ENCODE measurements around the gene B3GNT7. TPM values are rescaled to one million over a fixed set of nuclear protein-coding genes. Genes with fewer than 3 reads are reported as not detected.
A peak's percentile ranks its signal among the peaks of the same experiment; 100 is the strongest.

The B3GNT7 gene
- total RNA-seq, 1 experiment from 2014 or later: 8.9 TPM

DNA sequence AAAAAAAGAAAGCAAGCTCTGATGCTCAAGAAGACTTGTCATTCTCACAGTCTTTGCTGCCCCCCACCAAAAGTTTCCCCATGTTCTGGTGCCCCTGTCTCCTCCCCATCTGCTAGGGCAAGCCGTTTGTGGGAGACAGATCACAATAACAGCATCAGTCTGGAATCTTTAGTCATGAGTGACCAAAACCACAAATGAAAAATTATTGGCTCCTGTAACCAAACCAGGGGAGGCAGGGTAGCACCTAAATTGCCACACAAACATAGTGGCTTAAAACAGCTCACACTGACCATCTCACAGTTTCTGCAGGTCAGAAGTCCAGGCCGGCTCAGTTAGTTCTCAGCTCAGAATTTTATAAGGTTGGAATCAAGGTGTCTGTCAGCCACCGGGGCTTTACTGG is 9.1 kb upstream of the B3GNT7 start:
- BruUV-seq (replicated peaks): no TSS peak
- Mint-ChIP-seq H3K9me3 (ENCODE audit: low read depth, unreplicated experiment) (peaks cover 5% of the 10 kb centered on the region), H3K4me3 (ENCODE audit: low read depth, unreplicated experiment) (no peak overlapping the region), H3K27me3 (ENCODE audit: unreplicated experiment) (peaks cover 8% of the 10 kb centered on the region), H3K27ac (ENCODE audit: unreplicated experiment) (no peak overlapping the region), H3K4me1 (ENCODE audit: low read depth, unreplicated experiment) (peaks cover 12% of the 10 kb centered on the region), H3K36me3 (ENCODE audit: insufficient read depth, unreplicated experiment) (peaks cover 5% of the 10 kb centered on the region)
- DNase-seq: no peak
- CTCF ChIA-PET: interaction anchor here (2.6 kb wide), 1 partner anchor 8 kb away, joined by 7 read pairs; no protein-coding TSS in a partner anchor
- intact Hi-C loops (cut with micrococcal nuclease; ENCODE audit: unreplicated experiment): no loop called here
- TF ChIP-seq CTCF (IDR thresholded peaks at IDR 0.05; ENCODE audit: unreplicated experiment): no peak

GRCh38 chr2:231387904-231388724 is 7.4 kb upstream of the B3GNT7 start:
- no peak for TF ChIP-seq CTCF (IDR thresholded peaks at IDR 0.05; ENCODE audit: unreplicated experiment)
- intact Hi-C loops (cut with micrococcal nuclease; ENCODE audit: unreplicated experiment): no loop called here
- peaks cover 12% of the 10 kb centered on the region for H3K4me1 Mint-ChIP-seq (ENCODE audit: low read depth, unreplicated experiment)
- DNase-seq: peak; percentile 75
- H3K4me3 Mint-ChIP-seq (ENCODE audit: low read depth, unreplicated experiment): no peak overlapping the region
- no peaks in the 10 kb centered on the region for H3K27me3 Mint-ChIP-seq (ENCODE audit: unreplicated experiment)
- peaks cover 4% of the 10 kb centered on the region for H3K36me3 Mint-ChIP-seq (ENCODE audit: insufficient read depth, unreplicated experiment)
- H3K27ac Mint-ChIP-seq (ENCODE audit: unreplicated experiment): peak overlapping the region; percentile 73
- peaks cover 5% of the 10 kb centered on the region for H3K9me3 Mint-ChIP-seq (ENCODE audit: low read depth, unreplicated experiment)
- CTCF ChIA-PET: interaction anchor here (0.6 to 2.6 kb wide), 6 partner anchors 9 to 285 kb away, joined by 3 to 7 read pairs (median 3); no protein-coding TSS in a partner anchor
- no TSS peak for BruUV-seq (replicated peaks)

GRCh38 chr2:231388725-231389346 is 6.7 kb upstream of the B3GNT7 start:
- H3K27ac Mint-ChIP-seq (ENCODE audit: unreplicated experiment): no peak overlapping the region
- H3K9me3 Mint-ChIP-seq (ENCODE audit: low read depth, unreplicated experiment): peaks cover 5% of the 10 kb centered on the region
- no peak overlapping the region for H3K4me3 Mint-ChIP-seq (ENCODE audit: low read depth, unreplicated experiment)
- H3K27me3 Mint-ChIP-seq (ENCODE audit: unreplicated experiment): no peaks in the 10 kb centered on the region
- H3K36me3 Mint-ChIP-seq (ENCODE audit: insufficient read depth, unreplicated experiment): no peaks in the 10 kb centered on the region
- intact Hi-C loops (cut with micrococcal nuclease; ENCODE audit: unreplicated experiment): no loop called here
- no TSS peak for BruUV-seq (replicated peaks)
- CTCF ChIA-PET: interaction anchor here (0.6 to 2.6 kb wide), 6 partner anchors 8 to 285 kb away, joined by 3 to 7 read pairs (median 3); no protein-coding TSS in a partner anchor
- TF ChIP-seq CTCF (IDR thresholded peaks at IDR 0.05; ENCODE audit: unreplicated experiment): no peak
- DNase-seq: no peak
- H3K4me1 Mint-ChIP-seq (ENCODE audit: low read depth, unreplicated experiment): peaks cover 12% of the 10 kb centered on the region

GRCh38 chr2:231390667-231391066 is 4.8 kb upstream of the B3GNT7 start:
- Mint-ChIP-seq H3K27me3 (ENCODE audit: unreplicated experiment) (peaks cover 12% of the 10 kb centered on the region), H3K9me3 (ENCODE audit: low read depth, unreplicated experiment) (no peaks in the 10 kb centered on the region), H3K4me1 (ENCODE audit: low read depth, unreplicated experiment) (peaks cover 20% of the 10 kb centered on the region), H3K27ac (ENCODE audit: unreplicated experiment) (no peak overlapping the region), H3K4me3 (ENCODE audit: low read depth, unreplicated experiment) (no peak overlapping the region), H3K36me3 (ENCODE audit: insufficient read depth, unreplicated experiment) (peaks cover 8% of the 10 kb centered on the region)
- CTCF ChIA-PET: no interaction called here
- no TSS peak for BruUV-seq (replicated peaks)
- no peak for TF ChIP-seq CTCF (IDR thresholded peaks at IDR 0.05; ENCODE audit: unreplicated experiment)
- intact Hi-C loops (cut with micrococcal nuclease; ENCODE audit: unreplicated experiment): no loop called here
- DNase-seq: no peak
